Fibroblast of lung (primary cell): Measurements from ENCODE around the gene SPTBN2. TPM values are rescaled to one million over a fixed set of nuclear protein-coding genes. Genes with fewer than 3 reads are reported as not detected.

Experiments
- DNase-seq, 2 donors: peaks; one replicate each; pipeline versions ENCODE4 v3.0.0 to v3.0.0-alpha.2; 2010; ENCODE audit warnings: low read depth in 2 of 2
- H2AFZ ChIP-seq: 2 replicates; pipeline ENCODE4 v1.5.1; 2012; ENCODE audit warnings: low read length, control low read depth, inconsistent platforms
- H3K27ac ChIP-seq: 2 replicates; pipeline ENCODE4 v1.5.1; 2011; ENCODE audit warnings: low read length, control low read depth; ENCODE audit not compliant: insufficient read depth
- H3K27me3 ChIP-seq: 2 replicates; pipeline ENCODE4 v1.5.1; 2011; ENCODE audit warnings: mild to moderate bottlenecking, low read length; ENCODE audit not compliant: control insufficient read depth, insufficient read depth
- H3K36me3 ChIP-seq: 2 replicates; pipeline ENCODE4 v1.5.1; 2011; ENCODE audit warnings: low read length; ENCODE audit not compliant: control insufficient read depth, insufficient read depth
- H3K4me1 ChIP-seq: 2 replicates; pipeline ENCODE4 v1.5.1; 2011; ENCODE audit warnings: low read length; ENCODE audit not compliant: control insufficient read depth, insufficient read depth; ENCODE audit errors: extremely low read depth
- H3K4me2 ChIP-seq: 2 replicates; pipeline ENCODE4 v1.5.1; 2011; ENCODE audit warnings: low read length, control low read depth; ENCODE audit not compliant: insufficient read depth; ENCODE audit errors: extremely low read depth
- H3K4me3 ChIP-seq, 4 experiments: fragments of 200-600 bp in 1 of 4; sonication (generic) in 1 of 4; replicated peaks in 1 of 4; 2 replicates each; pipeline ENCODE4 v1.5.1; 2011 to 2016; ENCODE audit warnings: low read length in 4 of 4, low read depth in 3 of 4, mild to moderate bottlenecking in 3 of 4, control low read depth in 2 of 4, inconsistent platforms in 1 of 4, mixed read lengths in 1 of 4; ENCODE audit not compliant: insufficient read depth in 1 of 4; ENCODE audit errors: control extremely low read depth in 1 of 4
- H3K79me2 ChIP-seq: 2 replicates; pipeline ENCODE4 v1.5.1; 2012; ENCODE audit warnings: mild to moderate bottlenecking, low read length, inconsistent platforms; ENCODE audit not compliant: control insufficient read depth, insufficient read depth
- H3K9ac ChIP-seq: 2 replicates; pipeline ENCODE4 v1.5.1; 2011; ENCODE audit warnings: mild to moderate bottlenecking, low read length, control low read depth; ENCODE audit not compliant: insufficient read depth
- H3K9me3 ChIP-seq: 2 replicates; pipeline ENCODE4 v1.5.1; 2012; ENCODE audit warnings: low read depth, low read length; ENCODE audit not compliant: control insufficient read depth, insufficient read depth
- H4K20me1 ChIP-seq: 2 replicates; pipeline ENCODE4 v1.5.1; 2011; ENCODE audit warnings: low read length; ENCODE audit not compliant: control insufficient read depth, insufficient read depth; ENCODE audit errors: extremely low read depth
- CTCF ChIP-seq, 2 donors: IDR thresholded peaks in 1 of 2; conservative IDR thresholded peaks in 1 of 2; 1 replicate in 1 of 2; 2 replicates in 1 of 2; pipeline ENCODE4 v1.5.1; 2011 to 2012; ENCODE audit warnings: low read length in 2 of 2, control low read depth in 1 of 2, inconsistent platforms in 1 of 2, low read depth in 1 of 2, mild to moderate bottlenecking in 1 of 2
- EZH2 ChIP-seq: IDR thresholded peaks from 2 replicates; pipeline ENCODE4 v1.5.1; 2012; ENCODE audit warnings: low read length, control low read depth, mild to moderate bottlenecking; ENCODE audit errors: missing control alignments
- polyA plus RNA-seq, 2 donors: library from polyadenylated mRNA; depleted of rRNA in 1 of 2; stranded (reverse) in 1 of 2; unstranded in 1 of 2; fragments of >200 nt; gene quantifications; 2 replicates each; pipeline ENCODE4 v1.2.1, GENCODE V29; 2011 to 2012; ENCODE audit warnings: missing spikeins in 1 of 2
- total RNA-seq: library from RNA; depleted of rRNA; stranded (reverse); fragments of >200 nt; gene quantifications from 2 replicates; pipeline ENCODE4 v1.2.1, GENCODE V29; 2014

The SPTBN2 gene
- total and polyA plus RNA-seq, 2 donors (not counting 1 experiment from before 2014, with no cell fraction given): 0.09 to 0.99 TPM

GRCh38 chr11:66715346-66716085 lies 13.5 kb downstream of the SPTBN2 start:
- Histone ChIP-seq H3K36me3 (no peaks in the 10 kb centered on the region), H3K4me3 (no peak overlapping the region)
- TF ChIP-seq CTCF (conservative IDR thresholded peaks at IDR 0.05 in 1 of 2, IDR thresholded peaks at IDR 0.05 in 1 of 2; ENCODE audit: low read depth in 1 of 2, low read length in 2 of 2): no peak
- TF ChIP-seq EZH2: no peak

GRCh38 chr11:66713746-66714480 lies 15.1 kb downstream of the SPTBN2 start:
- Histone ChIP-seq H3K79me2 (no peaks in the 10 kb centered on the region), H3K4me3 (no peak overlapping the region), H3K9ac (no peak overlapping the region), H2AFZ (no peak overlapping the region), H3K9me3 (no peaks in the 10 kb centered on the region), H3K27ac (no peak overlapping the region), H3K4me1 (no peaks in the 10 kb centered on the region), H4K20me1 (no peaks in the 10 kb centered on the region), H3K36me3 (no peaks in the 10 kb centered on the region), H3K4me2 (no peak overlapping the region), H3K27me3 (peaks cover 14% of the 10 kb centered on the region)
- TF ChIP-seq CTCF (conservative IDR thresholded peaks at IDR 0.05 in 1 of 2, IDR thresholded peaks at IDR 0.05 in 1 of 2; ENCODE audit: low read depth in 1 of 2, low read length in 2 of 2): no peak
- no peak for TF ChIP-seq EZH2
- DNase-seq: no peak

More at GRCh38 chr11:66715346-66716085, 13.5 kb downstream of the SPTBN2 start:
- Histone ChIP-seq H3K27ac (no peak overlapping the region), H3K27me3 (peaks cover 14% of the 10 kb centered on the region), H4K20me1 (no peaks in the 10 kb centered on the region), H3K9ac (no peak overlapping the region), H2AFZ (no peak overlapping the region), H3K4me1 (no peaks in the 10 kb centered on the region), H3K79me2 (no peaks in the 10 kb centered on the region), H3K4me2 (no peak overlapping the region), H3K9me3 (no peaks in the 10 kb centered on the region)
- no peak for DNase-seq

GRCh38 chr11:66710384-66710930 lies 18.6 kb downstream of the SPTBN2 start:
- TF ChIP-seq CTCF (conservative IDR thresholded peaks at IDR 0.05 in 1 of 2, IDR thresholded peaks at IDR 0.05 in 1 of 2; ENCODE audit: low read depth in 1 of 2, low read length in 2 of 2): no peak
- TF ChIP-seq EZH2: no peak
- DNase-seq: no peak
- H3K9ac ChIP-seq: no peak overlapping the region
- no peaks in the 10 kb centered on the region for H3K79me2 ChIP-seq
- H3K9me3 ChIP-seq: no peaks in the 10 kb centered on the region
- no peaks in the 10 kb centered on the region for H3K4me1 ChIP-seq
- H3K27me3 ChIP-seq: peaks cover 9% of the 10 kb centered on the region
- H3K4me2 ChIP-seq: no peak overlapping the region
- no peak overlapping the region for H2AFZ ChIP-seq
- no peak overlapping the region for H3K4me3 ChIP-seq
- H3K27ac ChIP-seq: no peak overlapping the region
- no peaks in the 10 kb centered on the region for H3K36me3 ChIP-seq
- H4K20me1 ChIP-seq: no peaks in the 10 kb centered on the region
